DND-41 (cell line): Measurements from ENCODE around the gene HES4.

Experiments used
- CTCF ChIP-seq: IDR thresholded peaks from 2 replicates; pipeline ENCODE4 v1.5.1; 2012; ENCODE audit warnings: borderline replicate concordance, low read length, moderate library complexity, mild to moderate bottlenecking; ENCODE audit not compliant: poor library complexity, severe bottlenecking; ENCODE audit errors: extremely low read depth
- EZH2 ChIP-seq: IDR thresholded peaks from 3 replicates; pipeline ENCODE4 v1.6.1; 2012; ENCODE audit warnings: borderline replicate concordance, low read depth, mild to moderate bottlenecking, moderate library complexity, low read length, inconsistent platforms; ENCODE audit not compliant: severe bottlenecking

GRCh38 chr1:967466-968343 lies 32.2 kb downstream of the HES4 start:
- TF ChIP-seq CTCF (no peak), EZH2 (no peak)
